ENCODE data around the gene TRANK1.

TRANK1 gene

GRCh38 chr3:36868614-36869436 is 76.0 kb downstream of the TRANK1 start:
- Histone ChIP-seq H3K27me3 (ENCODE audit: insufficient read depth, poor library complexity, severe bottlenecking) (no peaks in the 10 kb centered on the region), H3K4me3 (replicated peaks; ENCODE audit: insufficient read depth, low read length) (no peak overlapping the region), H3K27ac (replicated peaks) (no peak overlapping the region)
- peak; percentile 49 for TF ChIP-seq CTCF (IDR thresholded peaks at IDR 0.05; ENCODE audit: insufficient read depth, low read length)
- TF ChIP-seq, protein P1, sequence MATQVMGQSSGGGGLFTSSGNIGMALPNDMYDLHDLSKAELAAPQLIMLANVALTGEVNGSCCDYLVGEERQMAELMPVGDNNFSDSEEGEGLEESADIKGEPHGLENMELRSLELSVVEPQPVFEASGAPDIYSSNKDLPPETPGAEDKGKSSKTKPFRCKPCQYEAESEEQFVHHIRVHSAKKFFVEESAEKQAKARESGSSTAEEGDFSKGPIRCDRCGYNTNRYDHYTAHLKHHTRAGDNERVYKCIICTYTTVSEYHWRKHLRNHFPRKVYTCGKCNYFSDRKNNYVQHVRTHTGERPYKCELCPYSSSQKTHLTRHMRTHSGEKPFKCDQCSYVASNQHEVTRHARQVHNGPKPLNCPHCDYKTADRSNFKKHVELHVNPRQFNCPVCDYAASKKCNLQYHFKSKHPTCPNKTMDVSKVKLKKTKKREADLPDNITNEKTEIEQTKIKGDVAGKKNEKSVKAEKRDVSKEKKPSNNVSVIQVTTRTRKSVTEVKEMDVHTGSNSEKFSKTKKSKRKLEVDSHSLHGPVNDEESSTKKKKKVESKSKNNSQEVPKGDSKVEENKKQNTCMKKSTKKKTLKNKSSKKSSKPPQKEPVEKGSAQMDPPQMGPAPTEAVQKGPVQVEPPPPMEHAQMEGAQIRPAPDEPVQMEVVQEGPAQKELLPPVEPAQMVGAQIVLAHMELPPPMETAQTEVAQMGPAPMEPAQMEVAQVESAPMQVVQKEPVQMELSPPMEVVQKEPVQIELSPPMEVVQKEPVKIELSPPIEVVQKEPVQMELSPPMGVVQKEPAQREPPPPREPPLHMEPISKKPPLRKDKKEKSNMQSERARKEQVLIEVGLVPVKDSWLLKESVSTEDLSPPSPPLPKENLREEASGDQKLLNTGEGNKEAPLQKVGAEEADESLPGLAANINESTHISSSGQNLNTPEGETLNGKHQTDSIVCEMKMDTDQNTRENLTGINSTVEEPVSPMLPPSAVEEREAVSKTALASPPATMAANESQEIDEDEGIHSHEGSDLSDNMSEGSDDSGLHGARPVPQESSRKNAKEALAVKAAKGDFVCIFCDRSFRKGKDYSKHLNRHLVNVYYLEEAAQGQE (IDR thresholded peaks at IDR 0.05; ENCODE audit: insufficient replicate concordance, low read depth) = no peak
- TF ChIP-seq POLR2AphosphoS5 (IDR thresholded peaks at IDR 0.05; ENCODE audit: low read depth) = no peak
- no peak for TF ChIP-seq SPI1 (IDR thresholded peaks at IDR 0.05; ENCODE audit: borderline replicate concordance, low read depth)
- peak; percentile 4 to 50 for DNase-seq (ENCODE audit: low read depth in 1 of 2, low spot score in 1 of 2)

DNA sequence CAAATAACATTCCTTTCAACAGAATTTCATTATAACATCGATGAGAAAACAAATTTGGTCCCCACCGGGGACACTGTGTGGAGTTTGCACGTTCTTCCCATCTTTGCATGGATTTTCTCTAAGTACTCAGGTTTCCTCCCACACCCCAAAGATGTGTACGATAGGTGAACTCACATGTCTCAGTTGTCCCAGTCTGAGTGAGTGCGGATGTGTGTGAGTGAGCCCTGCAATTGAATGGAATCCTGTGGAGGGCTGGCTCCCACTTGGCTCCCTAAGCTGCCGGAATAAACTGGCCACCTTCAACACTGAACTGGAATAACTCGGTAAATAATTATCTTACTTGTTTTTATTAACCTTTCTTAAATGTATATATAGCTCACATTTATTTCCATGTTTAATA is 77.0 kb downstream of the TRANK1 start:
- no peak for TF ChIP-seq SPI1 (IDR thresholded peaks at IDR 0.05; ENCODE audit: borderline replicate concordance, low read depth)
- no peak for DNase-seq (ENCODE audit: low read depth in 1 of 2, low spot score in 1 of 2)

DNA sequence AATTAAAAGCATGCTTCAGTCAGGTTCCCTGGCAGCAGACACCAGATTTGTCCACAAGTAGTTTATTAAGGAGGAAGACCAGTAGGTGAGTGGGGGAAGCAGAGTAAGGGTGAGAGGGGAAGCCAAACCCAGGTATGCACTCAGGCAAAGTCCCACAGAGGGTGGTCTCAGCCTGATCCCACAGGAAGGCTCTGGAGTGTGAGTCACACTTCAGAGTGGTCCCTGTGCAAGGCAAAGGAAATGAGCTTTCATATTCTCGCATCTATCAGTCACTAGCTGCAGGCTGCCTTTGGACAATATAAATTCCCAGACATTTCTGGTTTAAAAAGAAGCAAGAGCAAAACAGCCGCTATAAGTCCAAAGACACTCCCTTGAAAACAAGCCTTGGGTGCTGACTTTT is 78.5 kb downstream of the TRANK1 start:
- no peak overlapping the region for H3K27ac ChIP-seq (replicated peaks)
- no peak overlapping the region for H3K4me3 ChIP-seq (replicated peaks; ENCODE audit: insufficient read depth, low read length)
- no peak for TF ChIP-seq CTCF (IDR thresholded peaks at IDR 0.05; ENCODE audit: insufficient read depth, low read length)
- TF ChIP-seq POLR2AphosphoS5 (IDR thresholded peaks at IDR 0.05; ENCODE audit: low read depth) = no peak
- no peak for TF ChIP-seq GABPA (IDR thresholded peaks at IDR 0.05; ENCODE audit: low read depth)
- TF ChIP-seq, protein P1 (IDR thresholded peaks at IDR 0.05; ENCODE audit: insufficient replicate concordance, low read depth) = no peak
- TF ChIP-seq SPI1 (IDR thresholded peaks at IDR 0.05; ENCODE audit: borderline replicate concordance, low read depth) = no peak
- DNase-seq (ENCODE audit: low read depth in 1 of 2, low spot score in 1 of 2) = no peak
- H3K27me3 ChIP-seq (ENCODE audit: insufficient read depth, poor library complexity, severe bottlenecking) = no peaks in the 10 kb centered on the region

More for the DNA sequence above, 77.0 kb downstream of the TRANK1 start:
- Histone ChIP-seq H3K27ac (replicated peaks) (no peak overlapping the region), H3K4me3 (replicated peaks; ENCODE audit: insufficient read depth, low read length) (no peak overlapping the region), H3K27me3 (ENCODE audit: insufficient read depth, poor library complexity, severe bottlenecking) (no peaks in the 10 kb centered on the region)

DNA sequence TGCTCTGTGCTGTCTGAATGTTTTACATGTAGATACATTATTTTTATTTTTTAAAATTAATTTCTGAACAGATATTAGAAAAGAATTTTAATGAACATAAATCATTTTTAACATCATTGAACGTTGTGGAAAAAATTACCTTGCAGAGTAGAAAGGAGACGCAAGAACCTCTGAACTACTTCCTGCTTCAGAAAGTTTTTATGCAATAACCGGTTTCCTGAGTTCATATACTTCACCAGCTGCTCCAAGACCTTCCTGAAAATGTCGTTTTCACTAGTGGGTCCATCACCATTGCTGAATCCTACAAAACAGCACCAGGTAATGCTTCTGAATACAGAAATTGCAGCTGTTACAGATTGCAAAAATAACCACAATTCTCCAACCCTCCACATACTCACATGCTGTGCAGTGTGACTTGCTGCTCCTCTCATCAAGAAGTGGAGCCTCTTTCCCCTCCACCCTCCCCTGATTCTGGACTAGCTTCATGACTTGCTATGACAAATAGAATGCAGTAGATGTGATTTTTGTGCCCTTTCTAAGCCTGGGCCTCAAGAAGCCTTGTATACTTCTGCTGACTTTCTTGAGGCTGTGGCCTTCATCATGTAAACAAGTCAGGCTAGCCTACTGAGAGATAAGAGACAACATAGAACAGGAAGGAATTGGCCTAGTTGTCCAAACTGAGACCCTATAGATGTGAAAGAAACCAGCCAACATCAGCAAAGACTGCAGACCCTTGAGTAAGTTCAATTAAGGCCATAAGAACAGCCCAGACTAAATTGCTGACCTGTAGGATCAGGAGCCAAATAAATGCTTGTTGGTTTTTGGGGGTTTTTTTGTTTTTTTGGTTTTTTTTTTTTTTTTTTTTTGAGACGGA is 80.4 kb downstream of the TRANK1 start:
- no peak for TF ChIP-seq SPI1 (IDR thresholded peaks at IDR 0.05; ENCODE audit: borderline replicate concordance, low read depth)
- peak; percentile 58; the same call in 1 of the 2 replicates for TF ChIP-seq GABPA (IDR thresholded peaks at IDR 0.05; ENCODE audit: low read depth)
- TF ChIP-seq, protein P1 (IDR thresholded peaks at IDR 0.05; ENCODE audit: insufficient replicate concordance, low read depth) = no peak
- TF ChIP-seq CTCF (IDR thresholded peaks at IDR 0.05; ENCODE audit: insufficient read depth, low read length) = no peak
- TF ChIP-seq POLR2AphosphoS5 (IDR thresholded peaks at IDR 0.05; ENCODE audit: low read depth) = no peak
- DNase-seq (ENCODE audit: low read depth in 1 of 2, low spot score in 1 of 2) = peak; percentile 25 to 66
- Histone ChIP-seq H3K4me3 (replicated peaks; ENCODE audit: insufficient read depth, low read length) (no peak overlapping the region), H3K27me3 (ENCODE audit: insufficient read depth, poor library complexity, severe bottlenecking) (no peaks in the 10 kb centered on the region), H3K27ac (replicated peaks) (peak overlapping the region; percentile 24)
